ENCODE results near the gene TMEM63A. TPM values are rescaled to one million over a fixed set of nuclear protein-coding genes. Genes with fewer than 3 reads are reported as not detected.

Gene TMEM63A
- total and polyA plus RNA-seq, 2 of the 13 experiments (the other 11 are each of a cell fraction or from before 2014, with no cell fraction given): 23.9 to 53.3 TPM

DNA sequence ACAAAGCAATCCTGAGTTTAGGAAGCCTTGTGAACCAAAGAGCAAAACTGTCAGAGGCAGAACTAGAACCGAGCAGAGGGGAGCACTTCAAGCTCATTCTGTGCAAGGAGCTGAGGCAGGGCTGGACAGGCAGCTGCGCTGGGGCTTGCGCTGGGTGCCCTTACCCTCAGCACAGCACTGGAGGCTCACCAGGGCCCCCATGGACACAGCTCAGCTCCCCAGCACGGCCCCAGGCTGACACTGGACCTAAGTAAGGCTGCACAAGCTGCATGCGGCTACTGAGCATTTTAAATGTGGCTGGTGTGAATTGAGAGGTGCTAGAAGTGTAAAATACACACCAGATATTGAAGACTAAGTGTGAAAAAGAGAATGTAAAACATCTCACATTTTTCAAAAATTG is 22.1 kb downstream of the TMEM63A start (continued):
- TF ChIP-seq, protein P1, sequence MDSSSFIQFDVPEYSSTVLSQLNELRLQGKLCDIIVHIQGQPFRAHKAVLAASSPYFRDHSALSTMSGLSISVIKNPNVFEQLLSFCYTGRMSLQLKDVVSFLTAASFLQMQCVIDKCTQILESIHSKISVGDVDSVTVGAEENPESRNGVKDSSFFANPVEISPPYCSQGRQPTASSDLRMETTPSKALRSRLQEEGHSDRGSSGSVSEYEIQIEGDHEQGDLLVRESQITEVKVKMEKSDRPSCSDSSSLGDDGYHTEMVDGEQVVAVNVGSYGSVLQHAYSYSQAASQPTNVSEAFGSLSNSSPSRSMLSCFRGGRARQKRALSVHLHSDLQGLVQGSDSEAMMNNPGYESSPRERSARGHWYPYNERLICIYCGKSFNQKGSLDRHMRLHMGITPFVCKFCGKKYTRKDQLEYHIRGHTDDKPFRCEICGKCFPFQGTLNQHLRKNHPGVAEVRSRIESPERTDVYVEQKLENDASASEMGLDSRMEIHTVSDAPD (CRISPR knock-in tag; IDR thresholded peaks at IDR 0.05): no peak
- no peak for TF ChIP-seq SOX6 (IDR thresholded peaks at IDR 0.05)
- TF ChIP-seq SOX6 (CRISPR knock-in tag; IDR thresholded peaks at IDR 0.05): no peak
- no peak for TF ChIP-seq BRCA1 (CRISPR knock-in tag; IDR thresholded peaks at IDR 0.05)
- TF ChIP-seq ATF7 (IDR thresholded peaks at IDR 0.05): no peak
- no peak for TF ChIP-seq ATF7 (CRISPR knock-in tag; IDR thresholded peaks at IDR 0.05)
- no peak for TF ChIP-seq SP1 (IDR thresholded peaks at IDR 0.05)
- TF ChIP-seq SP1 (CRISPR knock-in tag; IDR thresholded peaks at IDR 0.05): no peak
- no peak for TF ChIP-seq ZKSCAN8 (CRISPR knock-in tag; IDR thresholded peaks at IDR 0.05; ENCODE audit: borderline replicate concordance)
- TF ChIP-seq CBFB (CRISPR knock-in tag; IDR thresholded peaks at IDR 0.05): no peak
- TF ChIP-seq ERF (CRISPR knock-in tag; IDR thresholded peaks at IDR 0.05): no peak
- no peak for TF ChIP-seq ZNF512B (CRISPR knock-in tag; IDR thresholded peaks at IDR 0.05; ENCODE audit: borderline replicate concordance)
- no peak for TF ChIP-seq TFAP4 (IDR thresholded peaks at IDR 0.05; ENCODE audit: borderline replicate concordance, low read depth)
- TF ChIP-seq RCOR2 (CRISPR knock-in tag; IDR thresholded peaks at IDR 0.05): no peak
- TF ChIP-seq FOSL2 (CRISPR knock-in tag; IDR thresholded peaks at IDR 0.05): no peak

All from HepG2 (cell line).